NCI-H2196 (cell line): ENCODE results near the gene CSTPP1.
"Not testable (repeated sequence)": the region's sequence is repeated elsewhere in the genome, so short reads cannot be mapped to it uniquely, and the experiment has no call there.

Experiments used
- DNase-seq: peaks from one replicate; lab custom pipeline; 2025; ENCODE audit not compliant: unreplicated experiment; lab: John Stamatoyannopoulos, UW

Gene CSTPP1

GRCh38 chr11:47178316-47178715 lies 241.8 kb downstream of the CSTPP1 start:
- DNase-seq = no peak

GRCh38 chr11:47178737-47179654 lies 242.4 kb downstream of the CSTPP1 start:
- DNase-seq = no peak

GRCh38 chr11:47179655-47179991 lies 243.1 kb downstream of the CSTPP1 start:
- DNase-seq = peak; percentile 43

GRCh38 chr11:47180006-47180787 lies 243.6 kb downstream of the CSTPP1 start:
- DNase-seq = no peak

- DNase-seq = no peak
These were observed 244.7 kb downstream of the CSTPP1 start for GRCh38 chr11:47181271-47181670.

- no peak for DNase-seq
These were observed 245.8 kb downstream of the CSTPP1 start for GRCh38 chr11:47182380-47182779.

GRCh38 chr11:47183031-47183856 lies 246.7 kb downstream of the CSTPP1 start:
- no peak for DNase-seq

GRCh38 chr11:47183969-47184368 lies 247.4 kb downstream of the CSTPP1 start:
- no peak for DNase-seq

GRCh38 chr11:47184711-47185304 lies 248.2 kb downstream of the CSTPP1 start:
- no peak for DNase-seq

- peak; percentile 30 for DNase-seq
These were observed 248.9 kb downstream of the CSTPP1 start for GRCh38 chr11:47185305-47186075.

- DNase-seq = peak; percentile 42
These were observed 249.6 kb downstream of the CSTPP1 start, which contains the start of gene PACSIN3 for GRCh38 chr11:47186076-47186699. Gene PACSIN3, minus strand, starts transcription at chr11:47186434. Its CDS starts 3,707 bp downstream, at chr11:47182727.

GRCh38 chr11:47186700-47187695 lies 250.4 kb downstream of the CSTPP1 start:
- no peak for DNase-seq

- DNase-seq = no peak
These were observed 251.2 kb downstream of the CSTPP1 start for GRCh38 chr11:47187723-47188122.

GRCh38 chr11:47188259-47188658 lies 251.7 kb downstream of the CSTPP1 start:
- no peak for DNase-seq

GRCh38 chr11:47189100-47189834 lies 252.7 kb downstream of the CSTPP1 start:
- DNase-seq = peak; percentile 59

GRCh38 chr11:47191137-47191536 lies 254.6 kb downstream of the CSTPP1 start:
- not testable (repeated sequence) for DNase-seq

GRCh38 chr11:47192111-47192510 lies 255.6 kb downstream of the CSTPP1 start:
- no peak for DNase-seq

- not testable (repeated sequence) for DNase-seq
These were observed 261.6 kb downstream of the CSTPP1 start for GRCh38 chr11:47198161-47198560.
